HG02870 (cell line): ENCODE measurements around the gene ZNF138.
"Not testable (repeated sequence)": the region's sequence is repeated elsewhere in the genome, so short reads cannot be mapped to it uniquely, and the experiment has no call there.

Source experiments
- ATAC-seq: cut with Tn5 transposase; IDR thresholded peaks from one replicate; pipeline ENCODE4 v1.9.1; 2021; ENCODE audit warnings: mild to moderate bottlenecking, moderate library complexity; ENCODE audit not compliant: unreplicated experiment

ZNF138 gene

DNA sequence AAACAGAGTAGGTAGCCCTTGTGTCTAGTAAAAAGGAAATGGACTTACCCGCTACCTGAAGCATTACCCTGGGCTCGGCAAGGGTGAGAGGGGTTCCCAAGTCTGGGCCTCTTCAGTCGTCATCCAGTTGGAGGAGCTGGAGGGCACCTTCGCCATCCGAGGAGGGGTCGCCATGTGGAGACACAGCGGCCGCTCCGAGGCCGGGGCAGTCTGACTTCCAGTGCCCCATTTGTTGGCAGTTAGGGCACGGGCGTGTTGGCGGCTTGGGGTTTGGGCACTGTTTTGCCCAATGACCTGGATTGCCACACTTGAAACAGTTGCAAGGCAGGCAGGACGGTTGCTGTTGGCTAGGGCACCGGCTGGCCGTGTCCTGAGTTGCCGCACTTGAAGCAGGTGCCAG, 43.8 kb downstream of the ZNF138 start:
- ATAC-seq = not testable (repeated sequence)

DNA sequence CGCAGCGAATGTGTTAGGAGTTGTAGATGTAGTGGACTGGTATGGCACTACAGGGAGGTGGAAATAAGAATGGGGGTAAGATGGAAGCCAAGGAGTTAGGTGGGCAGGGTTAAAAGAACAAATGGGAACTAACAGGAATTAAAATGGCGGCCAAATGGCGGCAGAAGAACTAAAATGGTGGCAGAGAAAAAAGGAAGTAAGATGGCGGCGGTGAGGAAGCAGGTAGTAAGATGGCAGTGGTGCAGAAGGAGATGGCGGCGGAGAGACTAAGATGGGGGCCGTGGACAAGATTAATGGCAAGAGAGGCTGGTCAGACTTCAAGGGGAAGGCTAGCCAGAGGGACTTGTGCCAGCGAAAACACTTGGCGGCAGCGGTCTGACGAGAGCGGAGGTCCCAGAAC, 44.5 kb downstream of the ZNF138 start:
- ATAC-seq = no peak

DNA sequence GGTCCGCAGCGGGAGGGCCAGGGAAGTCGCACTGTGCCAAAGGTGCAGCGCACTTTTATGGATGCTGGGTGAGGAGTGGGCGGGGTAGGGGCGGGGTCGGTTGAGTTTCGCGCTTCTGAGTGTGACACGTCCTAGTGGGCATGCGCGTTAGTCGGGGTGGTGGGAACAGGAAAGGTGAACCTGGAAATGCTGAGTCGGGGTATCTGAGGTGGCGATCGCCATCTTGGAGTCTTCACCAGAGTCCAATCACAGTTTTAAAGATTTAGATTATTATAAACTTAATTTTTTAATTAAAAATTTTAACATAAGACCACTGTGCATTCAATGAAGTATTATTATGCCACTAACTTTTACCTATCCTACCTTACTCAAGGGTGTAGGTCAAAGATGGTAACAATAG, 45.7 kb downstream of the ZNF138 start:
- no peak for ATAC-seq

DNA sequence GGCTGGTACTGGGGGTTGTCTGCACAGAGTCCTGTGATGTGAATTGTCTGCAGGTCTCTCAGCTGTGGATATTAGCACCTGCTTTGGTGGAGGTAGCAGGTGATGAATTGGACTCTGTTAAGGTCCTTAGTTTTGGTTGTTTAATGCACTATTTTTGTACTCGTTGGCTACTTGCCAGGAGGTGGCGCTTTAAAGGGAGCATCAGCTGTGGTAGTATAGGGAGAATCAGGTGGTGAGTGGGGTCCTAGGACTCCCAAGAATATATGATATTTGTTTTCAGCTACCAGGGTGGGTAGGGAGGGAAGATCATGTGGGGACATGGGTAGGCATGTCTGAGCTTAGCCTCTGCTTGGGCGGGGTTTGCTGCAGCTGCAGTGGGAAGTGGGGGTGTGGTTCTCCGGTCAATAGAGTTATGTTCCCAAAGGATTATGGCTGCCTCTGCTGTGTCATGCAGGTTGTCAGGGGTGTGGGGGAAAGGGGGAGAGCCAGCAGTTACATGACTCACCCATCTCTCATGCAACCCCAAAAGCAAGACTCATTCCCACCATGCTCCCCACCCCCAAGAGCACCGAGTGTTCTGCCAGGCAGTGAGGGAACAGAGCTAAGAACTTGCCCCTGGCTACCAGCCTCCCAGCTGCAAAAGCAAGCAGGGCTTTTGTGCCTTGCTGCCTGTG, 55.2 kb downstream of the ZNF138 start:
- no peak for ATAC-seq

DNA sequence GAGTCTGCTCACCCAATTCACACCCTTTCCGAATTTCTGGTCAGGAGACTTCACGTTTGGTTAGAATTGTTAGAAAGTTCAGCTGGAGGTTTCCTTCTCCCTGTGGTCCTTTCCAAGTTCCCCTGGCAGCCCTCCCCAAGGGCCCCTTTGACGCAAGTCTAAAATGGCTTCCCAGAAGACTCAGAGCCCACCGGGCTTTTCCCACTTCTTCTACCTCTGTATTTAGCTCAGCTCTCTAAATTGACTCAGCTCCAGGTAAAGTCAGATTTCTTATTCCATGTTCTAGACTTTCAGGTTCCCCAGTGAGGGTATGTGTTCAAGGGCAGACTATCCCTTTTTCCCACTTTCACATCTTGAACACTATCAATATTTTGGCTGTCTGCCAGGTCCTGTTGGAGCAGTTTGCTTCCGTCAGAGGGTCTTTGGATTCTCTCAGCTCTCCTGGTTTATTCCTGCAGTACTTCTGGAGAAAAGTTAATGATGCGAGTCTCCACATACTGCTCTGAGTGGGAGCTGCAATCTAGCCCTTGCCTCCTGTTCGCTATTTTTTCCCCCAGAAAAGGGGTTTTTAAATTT, 55.8 kb downstream of the ZNF138 start:
- ATAC-seq = no peak

DNA sequence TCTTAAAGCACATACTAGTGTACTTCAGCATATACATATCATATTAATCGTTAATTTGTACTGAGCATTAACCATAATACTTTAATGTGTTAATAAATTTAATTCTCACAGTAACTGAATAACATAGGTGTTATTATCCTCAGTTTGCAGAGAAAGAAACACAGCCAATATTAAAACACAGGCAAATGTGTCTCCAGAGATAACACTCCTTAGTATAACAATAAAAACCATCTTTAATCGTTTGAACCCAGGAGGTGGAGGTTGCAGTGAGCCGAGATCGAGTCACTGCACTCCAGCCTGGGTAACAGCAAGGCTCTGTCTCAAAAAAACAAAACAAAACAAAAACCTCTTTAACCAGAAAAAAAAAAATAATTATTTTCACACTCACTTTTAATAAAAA, 59.5 kb downstream of the ZNF138 start:
- no peak for ATAC-seq

DNA sequence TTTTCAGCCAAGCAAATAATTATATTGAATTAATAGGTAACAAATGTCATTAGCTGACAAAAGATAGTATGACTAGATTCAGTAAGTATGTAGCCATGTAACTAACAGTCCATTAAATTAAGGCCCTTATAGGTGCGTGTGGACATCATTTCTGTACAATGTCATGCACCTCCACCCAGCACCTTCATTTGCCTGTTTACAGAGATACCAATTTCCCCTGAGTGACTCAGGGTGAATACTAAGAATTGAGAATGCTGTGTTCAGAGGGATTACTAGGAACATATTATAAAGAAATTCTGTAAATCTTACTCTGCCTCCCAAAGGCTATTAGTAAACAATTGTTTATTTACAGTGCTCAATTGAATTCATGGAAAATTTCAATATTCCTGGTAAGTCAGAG, 60.7 kb downstream of the ZNF138 start:
- no peak for ATAC-seq

DNA sequence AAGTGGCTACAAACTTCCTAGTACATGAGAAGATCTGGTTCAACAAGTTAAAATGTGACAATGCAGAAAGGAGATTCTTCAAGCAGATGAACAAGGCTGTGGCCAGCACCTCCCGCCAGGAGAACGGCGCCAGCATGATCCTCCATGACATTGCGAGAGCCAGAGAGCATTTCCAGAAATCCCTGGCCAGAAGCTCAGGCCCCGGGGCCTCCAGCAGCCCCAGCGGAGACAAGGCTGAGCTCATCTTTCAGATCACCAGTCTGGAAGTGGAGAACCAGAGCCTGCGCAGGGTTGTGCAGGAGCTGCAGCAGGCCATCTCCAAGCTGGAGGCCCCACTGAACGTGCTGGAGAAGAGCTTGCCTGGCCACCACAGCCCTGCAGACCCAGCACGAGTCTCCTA, 68.8 kb downstream of the ZNF138 start:
- no peak for ATAC-seq

DNA sequence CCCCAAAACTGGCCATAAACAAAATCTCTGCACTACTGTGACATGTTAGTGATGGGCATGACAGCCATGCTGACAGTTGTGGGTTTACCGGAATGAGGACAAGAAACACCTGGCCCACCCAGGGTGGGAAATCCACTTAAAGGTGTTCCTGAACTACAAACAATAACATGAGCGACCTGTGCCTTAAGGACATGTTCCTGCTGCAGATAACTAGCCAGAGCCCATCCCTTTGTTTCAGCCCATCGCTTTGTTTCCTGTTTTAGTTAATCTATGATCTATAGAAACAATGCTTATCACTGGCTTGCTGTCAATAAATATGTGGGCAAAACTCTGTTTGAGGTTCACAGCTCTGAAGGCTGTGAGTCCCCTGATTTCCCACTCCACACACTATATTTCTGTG, 69.3 kb downstream of the ZNF138 start:
- not testable (repeated sequence) for ATAC-seq

DNA sequence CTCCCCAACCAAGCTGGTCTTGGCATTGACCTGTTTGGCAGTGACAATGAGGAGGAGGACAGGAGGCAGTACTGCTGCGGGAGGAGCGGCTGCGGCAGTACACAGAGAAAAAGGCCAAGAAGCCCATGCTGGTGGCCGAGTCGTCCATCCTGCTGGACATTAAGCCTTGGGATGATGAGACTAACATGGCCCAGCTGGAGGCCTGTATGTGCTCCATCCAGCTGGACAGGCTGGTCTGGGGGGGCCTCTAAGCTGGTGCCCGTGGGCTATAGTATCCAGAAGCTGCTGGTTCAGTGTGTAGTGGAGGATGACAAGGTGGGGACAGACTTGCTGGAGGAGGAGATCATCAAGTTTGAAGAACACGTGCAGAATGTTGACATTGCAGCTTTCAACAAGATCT, 69.7 kb downstream of the ZNF138 start:
- no peak for ATAC-seq

DNA sequence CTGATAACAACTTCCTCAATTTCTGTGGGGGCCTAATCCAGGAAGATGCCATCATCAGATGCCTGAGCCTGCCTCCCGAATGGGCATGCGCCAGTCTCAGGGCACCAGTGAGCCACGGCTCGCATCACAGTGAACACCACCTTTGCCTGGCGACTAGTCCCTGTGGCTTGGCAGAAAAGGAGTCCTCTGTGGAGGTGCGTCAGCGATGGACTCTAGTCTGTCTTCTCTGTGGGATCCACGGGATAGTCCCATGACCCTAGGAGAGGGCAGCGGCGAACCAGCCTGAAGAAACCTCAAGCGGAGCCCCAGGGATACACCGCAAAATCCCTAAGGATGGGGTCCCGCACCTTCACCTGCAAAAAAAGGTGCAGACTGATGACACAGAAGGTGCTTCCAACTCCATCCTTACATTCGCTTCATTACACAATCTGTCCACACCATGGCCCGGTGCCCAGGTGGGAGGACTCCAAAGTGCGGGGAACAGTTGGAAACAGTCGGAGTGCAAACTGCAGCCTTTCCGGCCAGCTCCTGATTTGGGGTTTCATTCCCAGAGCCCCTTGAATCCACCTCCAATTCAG, 73.7 kb downstream of the ZNF138 start:
- ATAC-seq = no peak

DNA sequence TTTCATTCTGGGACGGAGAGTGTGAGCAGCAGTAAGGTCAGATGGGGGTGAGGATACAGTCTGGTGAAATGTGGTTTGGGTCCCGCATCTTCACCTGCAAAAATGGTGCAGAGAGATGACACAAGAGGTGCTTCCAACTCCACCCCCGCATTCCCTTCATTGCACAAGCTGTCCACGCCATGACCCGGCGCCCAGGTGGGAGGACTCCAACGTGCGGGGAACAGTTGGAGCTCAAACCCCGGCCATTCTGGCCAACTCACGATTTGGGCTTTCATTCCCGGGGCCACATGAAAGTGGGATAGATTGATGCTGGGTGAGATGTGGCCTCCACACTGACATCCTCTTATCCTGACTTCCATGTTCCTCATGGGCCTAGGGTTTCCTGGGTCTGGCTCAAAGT, 74.3 kb downstream of the ZNF138 start:
- ATAC-seq = no peak

DNA sequence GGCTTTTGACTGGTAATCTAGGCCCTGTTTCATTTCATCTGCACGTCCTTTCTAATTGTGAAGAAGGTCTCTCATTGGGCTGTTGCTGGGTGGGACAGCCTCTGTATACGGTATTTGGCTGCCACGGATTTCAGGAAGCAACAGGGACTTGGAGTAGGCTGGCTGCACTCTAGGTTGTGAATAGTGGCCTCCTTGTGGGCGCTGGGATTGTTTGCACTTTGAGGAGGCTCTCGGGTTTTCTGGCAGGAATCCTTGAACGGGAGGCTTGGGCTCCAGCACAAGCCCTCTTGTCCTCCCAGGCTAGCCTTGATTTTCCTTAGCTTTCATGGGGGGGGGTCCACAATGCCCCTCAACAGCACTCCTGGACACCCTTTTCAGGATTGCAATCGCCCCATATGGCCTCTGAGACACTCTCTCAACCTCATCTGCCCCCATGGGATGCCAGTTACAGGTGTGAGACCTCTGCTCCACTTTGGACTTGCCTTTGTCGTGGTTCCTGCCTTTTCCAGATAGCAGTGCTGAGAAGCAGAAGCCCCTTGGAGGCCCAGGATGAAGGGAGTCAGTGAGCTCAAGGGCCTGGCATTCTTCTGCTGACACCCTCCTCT, 75.0 kb downstream of the ZNF138 start:
- no peak for ATAC-seq

DNA sequence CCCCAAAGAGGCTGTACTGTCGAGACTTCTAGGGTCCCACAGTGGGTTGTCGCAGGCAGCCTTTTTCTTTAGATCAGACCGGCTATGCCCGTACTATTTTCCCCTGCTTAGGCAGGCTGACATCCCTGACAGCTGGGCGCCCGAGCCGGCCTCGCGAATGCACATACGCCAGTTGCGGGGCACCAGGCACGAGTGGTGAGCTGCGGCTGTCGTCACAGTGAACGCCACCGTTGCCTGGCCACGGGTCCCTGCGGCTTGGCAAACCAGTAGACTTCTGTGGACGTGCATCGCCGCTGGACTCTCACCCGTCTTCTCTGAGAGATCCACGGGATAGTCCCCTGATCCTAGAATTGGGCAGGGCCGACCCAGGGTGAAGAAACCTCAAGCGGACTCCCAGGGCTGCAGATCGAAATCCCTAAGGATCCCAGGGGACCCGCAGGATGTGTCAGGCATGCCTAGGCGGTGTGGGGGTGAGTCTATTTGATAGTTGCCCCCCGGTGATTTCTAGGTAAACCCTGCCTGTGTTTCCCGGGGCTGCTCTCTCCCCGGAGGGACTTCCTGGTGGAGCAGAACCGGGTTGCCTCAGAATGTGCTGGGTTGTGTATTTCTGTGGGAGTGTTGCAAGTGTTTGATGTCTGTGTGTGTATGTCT, 75.8 kb downstream of the ZNF138 start:
- ATAC-seq = no peak

DNA sequence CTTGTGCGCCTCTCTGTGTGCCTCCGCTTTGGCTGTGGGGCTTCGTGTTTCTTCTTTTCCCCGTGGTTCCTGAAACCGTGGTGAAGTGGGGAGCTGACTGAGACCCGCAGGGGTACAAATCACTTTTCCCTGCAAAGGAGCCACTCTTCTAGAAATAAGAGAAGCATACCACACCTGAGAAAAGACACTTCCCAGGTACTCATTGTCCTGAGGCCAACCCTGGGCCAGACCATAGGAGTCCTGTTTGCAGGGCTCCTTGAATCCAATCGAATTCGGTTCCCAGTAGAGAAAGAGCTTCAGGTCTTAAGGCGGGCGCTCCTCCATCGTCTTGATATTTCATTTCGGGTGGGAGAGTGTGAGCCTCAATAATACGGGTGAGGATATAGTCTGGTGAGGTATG, 76.4 kb downstream of the ZNF138 start:
- ATAC-seq = no peak

DNA sequence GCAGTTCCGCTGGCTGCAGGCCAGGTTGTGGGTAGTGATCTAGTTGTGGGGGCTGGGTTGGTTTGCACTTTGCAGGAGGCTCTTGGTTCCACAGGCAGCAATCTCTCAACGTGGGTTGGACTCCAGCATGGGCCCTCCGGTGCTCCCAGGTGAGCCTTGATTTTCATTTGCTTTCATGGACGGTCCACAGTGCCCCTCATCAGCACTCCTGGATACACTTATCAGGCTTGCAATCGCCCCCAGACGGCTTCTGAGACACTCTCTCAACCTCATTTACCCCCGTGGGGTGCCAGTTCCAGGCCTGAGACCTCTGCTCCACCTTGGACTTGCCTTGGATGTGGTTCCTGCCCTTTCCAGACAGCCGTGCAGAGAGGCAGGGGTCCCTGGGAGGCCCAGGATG, 77.5 kb downstream of the ZNF138 start:
- no peak for ATAC-seq

DNA sequence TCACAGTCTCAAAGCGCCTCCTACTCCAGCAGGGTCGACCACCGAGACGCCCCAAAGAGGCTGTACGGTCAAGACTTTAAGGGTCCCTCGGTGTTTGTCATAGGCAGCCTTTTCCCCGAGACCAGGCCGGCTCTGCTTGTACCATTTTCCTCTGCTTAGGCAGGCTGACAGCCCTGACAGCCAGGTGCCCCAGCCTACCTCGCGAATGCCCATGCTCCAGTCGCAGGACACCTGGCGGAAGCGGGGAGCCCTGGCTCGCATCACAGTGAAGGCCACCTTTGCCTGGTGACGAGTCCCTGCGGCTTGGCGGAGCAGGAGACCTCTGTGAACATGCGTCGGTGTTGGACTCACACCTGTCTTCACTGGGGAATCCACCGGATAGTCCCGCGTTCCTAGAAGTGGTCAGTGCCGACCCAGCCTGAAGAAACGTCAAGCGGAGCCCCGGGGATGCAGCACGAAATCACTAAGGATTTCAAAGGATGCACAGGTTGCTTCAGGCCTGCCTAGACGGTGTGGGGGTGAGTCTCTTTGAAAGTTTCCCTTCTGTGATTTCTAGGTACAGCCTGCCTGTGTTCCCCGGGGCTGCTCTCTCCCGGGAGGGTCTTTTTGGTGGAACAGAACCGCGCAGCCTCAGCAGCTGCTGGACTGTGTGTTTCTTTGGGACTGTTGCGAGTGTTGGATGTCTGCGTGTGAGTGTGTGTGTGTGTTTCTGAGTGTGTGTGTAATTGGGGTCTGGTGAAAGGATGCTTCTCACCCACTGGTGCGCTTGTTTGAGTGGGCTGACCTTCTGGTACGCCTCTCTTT, 78.3 kb downstream of the ZNF138 start:
- no peak for ATAC-seq

DNA sequence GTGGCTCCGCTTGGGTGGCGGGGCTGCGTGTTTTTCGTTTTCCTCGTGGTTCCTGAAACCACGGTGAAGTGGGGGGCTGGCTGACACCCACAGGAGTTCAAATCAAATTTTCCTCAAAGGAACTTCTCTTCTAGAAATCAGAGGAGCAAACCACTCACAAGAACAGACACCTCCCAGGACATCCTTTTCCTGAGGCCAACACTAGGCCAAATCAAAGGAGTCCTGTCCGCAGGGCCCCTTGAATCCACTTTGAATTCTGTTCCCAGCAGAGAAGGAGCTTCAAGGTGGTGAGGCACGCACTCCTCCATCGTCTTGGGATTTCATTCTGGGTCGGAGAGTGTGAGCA, 78.9 kb downstream of the ZNF138 start:
- ATAC-seq = no peak

DNA sequence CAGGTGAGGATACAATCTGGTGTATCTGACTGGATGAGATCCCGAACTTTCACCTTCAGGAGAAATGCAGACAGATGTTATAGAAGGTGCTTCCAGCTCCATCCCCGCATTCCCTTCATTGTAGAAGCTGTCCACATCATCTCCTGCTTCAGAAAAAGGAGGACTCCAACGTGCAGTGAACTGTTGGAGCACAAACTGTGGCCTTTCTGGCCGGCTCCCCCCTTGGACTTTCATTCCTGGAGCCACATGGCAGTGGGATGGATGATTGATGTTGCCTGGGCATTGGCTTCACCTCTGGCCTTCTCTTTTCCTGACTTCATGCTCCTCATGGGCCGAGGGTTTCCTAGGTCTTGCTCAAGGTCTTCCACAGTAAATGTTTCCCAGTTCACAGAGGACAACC, 79.3 kb downstream of the ZNF138 start:
- ATAC-seq = no peak

DNA sequence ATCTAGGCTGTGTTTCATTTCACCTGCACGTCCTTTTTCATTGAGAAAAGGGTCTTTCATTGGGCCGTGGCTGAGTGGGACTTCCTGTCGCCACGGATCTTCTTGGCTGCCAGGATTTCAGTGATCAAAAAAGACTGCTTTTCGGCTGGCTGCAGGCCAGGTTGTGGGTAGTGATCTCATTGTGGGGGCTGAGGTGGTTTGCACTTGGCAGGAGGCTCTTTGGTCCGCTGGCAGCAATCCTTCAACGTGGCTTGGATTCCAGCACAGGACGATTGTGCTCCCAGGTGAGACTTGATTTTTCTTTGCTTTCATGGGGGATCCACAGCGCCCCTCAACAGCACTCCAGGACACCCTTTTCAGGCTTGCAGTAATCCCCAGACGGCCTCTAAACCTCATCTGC, 79.9 kb downstream of the ZNF138 start:
- ATAC-seq = no peak

DNA sequence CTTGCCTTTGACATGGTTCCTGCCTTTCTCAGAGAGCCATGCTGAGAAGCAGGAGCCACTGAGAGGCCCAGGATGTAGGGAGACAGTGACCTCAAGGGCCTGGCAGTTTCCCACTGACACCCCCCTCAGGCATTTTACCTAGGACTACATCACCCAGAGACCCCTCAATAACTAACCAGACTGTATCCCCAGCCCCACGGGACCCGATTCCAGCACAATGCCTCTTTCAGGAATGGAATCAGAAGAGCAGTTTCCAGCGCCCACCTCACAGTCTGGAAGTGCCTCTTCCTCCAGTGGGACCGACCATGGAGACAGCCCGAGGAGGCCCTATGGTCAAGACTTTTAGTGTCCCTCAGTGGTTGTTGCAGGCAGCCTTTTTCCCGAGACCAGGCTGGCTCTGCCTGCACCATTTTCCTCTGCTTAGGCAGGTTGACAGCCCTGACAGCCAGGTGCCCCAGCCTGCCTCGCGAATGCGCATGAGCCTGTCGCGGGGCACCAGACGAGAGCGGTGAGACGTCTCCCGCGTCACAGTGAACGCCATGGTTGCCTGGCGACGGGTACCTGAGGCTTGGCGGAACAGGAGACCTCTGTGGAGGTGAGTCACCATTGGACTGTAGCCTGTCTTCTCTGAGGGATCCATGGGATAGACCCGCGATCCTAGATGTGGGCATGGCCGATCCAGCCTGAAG, 80.5 kb downstream of the ZNF138 start:
- ATAC-seq = no peak
